Measurements from ENCODE around the gene RANBP1.

Gene RANBP1

GRCh38 chr22:20140521-20140964 is 24.6 kb downstream of the RANBP1 start:
- TF ChIP-seq CTCF (IDR thresholded peaks at IDR 0.05; ENCODE audit: insufficient read depth, low read length), result no peak
- TF ChIP-seq POLR2AphosphoS5 (IDR thresholded peaks at IDR 0.05; ENCODE audit: low read depth), result no peak
- TF ChIP-seq GABPA (IDR thresholded peaks at IDR 0.05; ENCODE audit: low read depth), result no peak
- TF ChIP-seq SPI1 (IDR thresholded peaks at IDR 0.05; ENCODE audit: borderline replicate concordance, low read depth), result no peak
- TF ChIP-seq REST (IDR thresholded peaks at IDR 0.05; ENCODE audit: insufficient replicate concordance, low read depth), result no peak
- H3K27me3 ChIP-seq (ENCODE audit: insufficient read depth, poor library complexity, severe bottlenecking), result no peaks in the 10 kb centered on the region
- no peak overlapping the region for H3K4me3 ChIP-seq (replicated peaks; ENCODE audit: insufficient read depth, low read length)
- no peak overlapping the region for H3K27ac ChIP-seq (replicated peaks)
- DNase-seq (ENCODE audit: low read depth in 1 of 2, low spot score in 1 of 2), result no peak

GRCh38 chr22:20141186-20142077 is 25.5 kb downstream of the RANBP1 start:
- Histone ChIP-seq H3K27ac (replicated peaks) (no peak overlapping the region), H3K27me3 (ENCODE audit: insufficient read depth, poor library complexity, severe bottlenecking) (no peaks in the 10 kb centered on the region), H3K4me3 (replicated peaks; ENCODE audit: insufficient read depth, low read length) (no peak overlapping the region)
- DNase-seq (ENCODE audit: low read depth in 1 of 2, low spot score in 1 of 2), result no peak
- TF ChIP-seq REST (IDR thresholded peaks at IDR 0.05; ENCODE audit: insufficient replicate concordance, low read depth) (no peak), SPI1 (IDR thresholded peaks at IDR 0.05; ENCODE audit: borderline replicate concordance, low read depth) (no peak), GABPA (IDR thresholded peaks at IDR 0.05; ENCODE audit: low read depth) (no peak), CTCF (IDR thresholded peaks at IDR 0.05; ENCODE audit: insufficient read depth, low read length) (no peak), POLR2AphosphoS5 (IDR thresholded peaks at IDR 0.05; ENCODE audit: low read depth) (no peak)

- no peak overlapping the region for H3K4me3 ChIP-seq (replicated peaks; ENCODE audit: insufficient read depth, low read length)
- no peak for DNase-seq (ENCODE audit: low read depth in 1 of 2, low spot score in 1 of 2)
- TF ChIP-seq CTCF (IDR thresholded peaks at IDR 0.05; ENCODE audit: insufficient read depth, low read length) (no peak), POLR2AphosphoS5 (IDR thresholded peaks at IDR 0.05; ENCODE audit: low read depth) (no peak), GABPA (IDR thresholded peaks at IDR 0.05; ENCODE audit: low read depth) (no peak), SPI1 (IDR thresholded peaks at IDR 0.05; ENCODE audit: borderline replicate concordance, low read depth) (no peak)
- no peak overlapping the region for H3K27ac ChIP-seq (replicated peaks)
- H3K27me3 ChIP-seq (ENCODE audit: insufficient read depth, poor library complexity, severe bottlenecking), result no peaks in the 10 kb centered on the region
Observed at GRCh38 chr22:20142711-20143621, 27.1 kb downstream of the RANBP1 start.
